B cell (primary cell): ENCODE data around the gene CLEC18B.

Experiments used
- CTCF ChIP-seq: fragments of 200-600 bp; IDR thresholded peaks from one replicate; pipeline ENCODE4 v1.8.0; 2022; ENCODE audit warnings: antibody characterized with exemption, mild to moderate bottlenecking
- EZH2 ChIP-seq: IDR thresholded peaks from 2 replicates; pipeline ENCODE4 v1.6.1; 2012; ENCODE audit warnings: borderline replicate concordance, low read depth, mild to moderate bottlenecking, moderate library complexity, low read length; ENCODE audit not compliant: insufficient read depth, poor library complexity, severe bottlenecking

- no peak for TF ChIP-seq EZH2
- no peak for TF ChIP-seq CTCF
These were observed 34.5 kb upstream of the CLEC18B start for GRCh38 chr16:74455619-74456289.
